ENCODE measurements around the gene ZNF337.

Gene ZNF337

DNA sequence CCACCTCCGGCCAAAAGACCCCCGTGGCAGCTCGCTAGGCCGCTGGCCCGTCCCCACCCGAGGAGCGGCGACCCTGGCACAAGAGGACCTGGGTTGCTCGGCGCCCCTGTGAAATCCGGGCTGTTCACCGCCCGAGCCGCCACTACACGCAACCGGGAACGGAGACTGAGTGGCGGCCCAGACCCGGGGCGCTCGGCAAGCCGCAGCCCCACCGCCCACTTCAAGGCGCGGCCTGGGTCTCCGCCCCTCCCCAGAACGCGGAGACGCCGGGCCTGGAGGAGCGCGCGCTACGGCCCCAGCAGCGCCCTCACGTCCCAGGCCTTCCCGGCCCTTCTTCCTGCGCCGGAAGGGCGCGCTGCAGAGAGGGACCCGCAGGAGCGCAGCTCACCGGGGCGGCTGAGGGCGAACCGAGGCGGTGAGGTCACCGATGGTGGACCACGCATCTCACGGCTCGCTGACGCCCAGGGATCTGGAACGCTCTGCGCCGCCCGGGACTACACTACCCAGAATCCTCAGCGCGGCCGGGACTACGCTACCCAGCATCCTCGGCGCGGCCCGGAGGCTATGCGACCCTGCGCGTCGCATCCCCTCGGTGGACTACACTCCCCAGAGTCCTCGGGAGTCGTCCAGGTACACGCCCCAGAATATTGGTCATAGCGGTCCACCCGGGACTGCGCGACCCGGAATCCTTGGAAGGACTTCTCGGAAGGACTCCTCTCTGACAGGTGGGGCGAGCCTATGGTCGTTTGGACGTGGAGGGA, at the start of gene ZNF337:
Gene ZNF337 (minus strand): TSS at position 483 of the 761 bp plus-strand sequence. CDS start 10,436 bp downstream, outside the sequence.
- no peak for TF ChIP-seq CTCF (IDR thresholded peaks at IDR 0.05; ENCODE audit: extremely low read depth, missing control alignments)
- DNase-seq (ENCODE audit: low spot score): peak; percentile 95

- TF ChIP-seq CTCF (IDR thresholded peaks at IDR 0.05; ENCODE audit: extremely low read depth, missing control alignments): no peak
- no peak for DNase-seq (ENCODE audit: low spot score)
Measured at GRCh38 chr20:25745738-25746137, 49.1 kb upstream of the ZNF337 start.

DNA sequence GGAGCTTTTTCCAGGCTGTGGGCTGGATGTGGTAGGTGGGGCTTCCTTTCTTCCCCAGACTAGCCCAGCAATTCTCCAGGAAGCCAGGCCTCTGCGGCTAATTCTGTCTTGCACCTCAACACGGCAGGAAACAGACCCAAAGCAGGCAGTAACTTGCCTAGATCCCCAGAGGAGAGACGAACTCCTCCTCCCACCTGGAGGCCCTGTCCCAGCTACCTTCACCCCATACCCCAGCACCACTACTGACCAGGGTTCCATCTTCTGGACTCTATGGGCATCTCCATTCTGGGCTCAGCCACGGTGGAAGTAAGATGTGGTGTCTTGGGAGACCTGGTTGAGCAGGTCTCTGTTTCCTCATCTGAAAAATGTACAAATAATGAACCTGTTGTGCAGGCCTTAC, 48.4 kb upstream of the ZNF337 start:
- TF ChIP-seq CTCF (IDR thresholded peaks at IDR 0.05; ENCODE audit: extremely low read depth, missing control alignments): no peak
- DNase-seq (ENCODE audit: low spot score): no peak

- no peak for TF ChIP-seq CTCF (IDR thresholded peaks at IDR 0.05; ENCODE audit: extremely low read depth, missing control alignments)
Measured at GRCh38 chr20:25744261-25744660, 47.6 kb upstream of the ZNF337 start.

DNA sequence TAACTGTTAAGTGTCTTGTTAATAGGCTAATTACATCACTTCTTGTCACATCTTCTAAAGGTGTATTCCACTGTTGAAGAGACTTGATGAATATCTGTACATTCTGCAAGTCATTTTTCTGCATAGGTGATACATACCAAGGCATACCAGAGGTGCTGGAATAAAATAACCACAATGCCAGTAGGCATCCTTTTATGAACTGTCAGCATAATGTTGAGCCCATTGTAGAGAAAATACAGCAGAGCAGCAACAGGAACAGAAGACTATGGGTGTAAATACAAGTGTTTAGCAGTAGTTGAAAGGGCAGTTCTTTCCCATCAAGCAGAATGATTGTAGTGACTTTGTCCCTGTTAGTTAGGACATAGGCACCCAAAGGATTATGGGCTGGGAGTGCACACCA, 44.4 kb upstream of the ZNF337 start:
- DNase-seq (ENCODE audit: low spot score): no peak
- no peak for TF ChIP-seq CTCF (IDR thresholded peaks at IDR 0.05; ENCODE audit: extremely low read depth, missing control alignments)

More at GRCh38 chr20:25744261-25744660, 47.6 kb upstream of the ZNF337 start:
- DNase-seq (ENCODE audit: low spot score): no peak

- TF ChIP-seq CTCF (IDR thresholded peaks at IDR 0.05; ENCODE audit: extremely low read depth, missing control alignments): no peak
- no peak for DNase-seq (ENCODE audit: low spot score)
Measured at GRCh38 chr20:25739615-25740320, 43.1 kb upstream of the ZNF337 start.

- TF ChIP-seq CTCF (IDR thresholded peaks at IDR 0.05; ENCODE audit: extremely low read depth, missing control alignments): no peak
- DNase-seq (ENCODE audit: low spot score): no peak
Measured at GRCh38 chr20:25738198-25738597, 41.5 kb upstream of the ZNF337 start.
